ENCODE measurements around the gene MAOA.

Gene MAOA

GRCh38 chrX:43758044-43758443, 101.9 kb downstream of the MAOA start:
- DNase-seq (ENCODE audit: low spot score): no peak

- DNase-seq (ENCODE audit: low spot score): no peak
Measured at GRCh38 chrX:43785930-43786591, 130.0 kb downstream of the MAOA start.
